Activated CD4-positive, alpha-beta T cell treated with anti-CD3 and anti-CD28 coated beads, Interleukin-2, amount 10 ng/mL, durations not matched to agents 7 days and 5 days (primary cell): Measurements from ENCODE around the gene SPATA2L. TPM values are rescaled to one million over a fixed set of nuclear protein-coding genes. Genes with fewer than 3 reads are reported as not detected.

Experiments
- CTCF ChIA-PET: fragments of 350-600 bp; sonication (Branson Sonifier 250); formaldehyde crosslinking; loops from one replicate; lab custom pipeline; 2021; ENCODE audit warnings: antibody characterized with exemption; lab: Charles Lee
- POLR2A ChIA-PET: fragments of 350-600 bp; sonication (Branson Sonifier 250); formaldehyde crosslinking; loops from one replicate; lab custom pipeline; 2021; ENCODE audit warnings: antibody characterized with exemption; lab: Charles Lee
- DNase-seq: peaks from one replicate; pipeline ENCODE4 v3.0.0-alpha.2; 2020
- H3K27ac Mint-ChIP-seq: one replicate; pipeline ENCODE4 v1.8.0; 2021; ENCODE audit warnings: mild to moderate bottlenecking, moderate library complexity, mixed read lengths
- H3K27me3 Mint-ChIP-seq: one replicate; pipeline ENCODE4 v1.8.0; 2021; ENCODE audit warnings: mixed read lengths
- H3K36me3 Mint-ChIP-seq: one replicate; pipeline ENCODE4 v1.8.0; 2021; ENCODE audit warnings: low read depth, mixed read lengths
- H3K4me1 Mint-ChIP-seq: one replicate; pipeline ENCODE4 v1.8.0; 2021; ENCODE audit warnings: mixed read lengths
- H3K4me3 Mint-ChIP-seq: one replicate; pipeline ENCODE4 v1.8.0; 2021; ENCODE audit warnings: mild to moderate bottlenecking, moderate library complexity, mixed read lengths
- H3K9me3 Mint-ChIP-seq: one replicate; pipeline ENCODE4 v1.8.0; 2021; ENCODE audit warnings: mixed read lengths
- total RNA-seq, 2 experiments: library from RNA; stranded (reverse); gene quantifications; one replicate each; pipeline ENCODE4 v1.2.3, GENCODE V29; 2021

Gene SPATA2L
- total RNA-seq, 2 experiments from 2014 or later, result 5.3 to 8.0 TPM

- peak overlapping the region; percentile 83 for H3K27ac Mint-ChIP-seq
- peaks cover 72% of the 10 kb centered on the region for H3K36me3 Mint-ChIP-seq
- H3K4me3 Mint-ChIP-seq, result peak overlapping the region; percentile 36
- H3K4me1 Mint-ChIP-seq, result peaks cover 49% of the 10 kb centered on the region
- no peaks in the 10 kb centered on the region for H3K9me3 Mint-ChIP-seq
- POLR2A ChIA-PET, result interaction anchor here (1.0 kb wide), 1 partner anchor 14 kb away, joined by 3 read pairs; no protein-coding TSS in a partner anchor
- H3K27me3 Mint-ChIP-seq, result no peaks in the 10 kb centered on the region
- peak; percentile 69 for DNase-seq
- CTCF ChIA-PET, result interaction anchor here (0.6 to 2.1 kb wide), 5 partner anchors 15 to 1274 kb away, joined by 3 to 6 read pairs (median 3); no protein-coding TSS in a partner anchor
Observed at GRCh38 chr16:89737341-89738071, 36.0 kb upstream of the SPATA2L start.

- DNase-seq, result no peak
- CTCF ChIA-PET, result interaction anchor here (0.6 to 0.9 kb wide), 4 partner anchors 33 to 1116 kb away, joined by 3 read pairs; no protein-coding TSS in a partner anchor
- H3K27me3 Mint-ChIP-seq, result no peaks in the 10 kb centered on the region
- H3K36me3 Mint-ChIP-seq, result peaks cover 81% of the 10 kb centered on the region
- H3K4me1 Mint-ChIP-seq, result peaks cover 55% of the 10 kb centered on the region
- POLR2A ChIA-PET, result interaction anchor here (1.0 kb wide), 1 partner anchor 13 kb away, joined by 3 read pairs; no protein-coding TSS in a partner anchor
- no peak overlapping the region for H3K4me3 Mint-ChIP-seq
- H3K9me3 Mint-ChIP-seq, result no peaks in the 10 kb centered on the region
- peak overlapping the region; percentile 83 for H3K27ac Mint-ChIP-seq
Observed at GRCh38 chr16:89736554-89736953, 35.0 kb upstream of the SPATA2L start.

GRCh38 chr16:89733792-89734191 lies 32.3 kb upstream of the SPATA2L start:
- H3K27ac Mint-ChIP-seq, result no peak overlapping the region
- no peak for DNase-seq
- H3K36me3 Mint-ChIP-seq, result peaks cover 85% of the 10 kb centered on the region
- no peaks in the 10 kb centered on the region for H3K9me3 Mint-ChIP-seq
- H3K27me3 Mint-ChIP-seq, result no peaks in the 10 kb centered on the region
- H3K4me1 Mint-ChIP-seq, result peaks cover 64% of the 10 kb centered on the region
- H3K4me3 Mint-ChIP-seq, result no peak overlapping the region
- ChIA-PET POLR2A (interaction anchor here (0.6 to 1.0 kb wide), 2 partner anchors 10 to 1838 kb away, joined by 3 to 8 read pairs; no protein-coding TSS in a partner anchor), CTCF (interaction anchor here (0.6 kb wide), 1 partner anchor 28 kb away, joined by 4 read pairs; no protein-coding TSS in a partner anchor)

GRCh38 chr16:89733322-89733721 lies 31.8 kb upstream of the SPATA2L start:
- DNase-seq, result no peak
- no peak overlapping the region for H3K27ac Mint-ChIP-seq
- no peaks in the 10 kb centered on the region for H3K27me3 Mint-ChIP-seq
- ChIA-PET CTCF (no interaction called here), POLR2A (interaction anchor here (1.0 kb wide), 1 partner anchor 10 kb away, joined by 3 read pairs; no protein-coding TSS in a partner anchor)
- H3K4me1 Mint-ChIP-seq, result peaks cover 62% of the 10 kb centered on the region
- H3K9me3 Mint-ChIP-seq, result no peaks in the 10 kb centered on the region
- H3K36me3 Mint-ChIP-seq, result peaks cover 81% of the 10 kb centered on the region
- no peak overlapping the region for H3K4me3 Mint-ChIP-seq

- Mint-ChIP-seq H3K27me3 (no peaks in the 10 kb centered on the region), H3K9me3 (no peaks in the 10 kb centered on the region), H3K36me3 (peaks cover 78% of the 10 kb centered on the region), H3K4me1 (peaks cover 61% of the 10 kb centered on the region), H3K4me3 (no peak overlapping the region), H3K27ac (no peak overlapping the region)
- CTCF ChIA-PET, result no interaction called here
- DNase-seq, result no peak
- POLR2A ChIA-PET, result no interaction called here
Observed at GRCh38 chr16:89732918-89733242, 31.4 kb upstream of the SPATA2L start.

GRCh38 chr16:89732142-89732917 lies 30.8 kb upstream of the SPATA2L start:
- Mint-ChIP-seq H3K9me3 (no peaks in the 10 kb centered on the region), H3K27ac (no peak overlapping the region), H3K4me1 (peaks cover 60% of the 10 kb centered on the region), H3K4me3 (no peak overlapping the region), H3K36me3 (peaks cover 78% of the 10 kb centered on the region), H3K27me3 (no peaks in the 10 kb centered on the region)
- CTCF ChIA-PET, result no interaction called here
- no peak for DNase-seq
- POLR2A ChIA-PET, result no interaction called here

GRCh38 chr16:89730610-89731234 lies 29.2 kb upstream of the SPATA2L start:
- H3K36me3 Mint-ChIP-seq, result peaks cover 73% of the 10 kb centered on the region
- H3K9me3 Mint-ChIP-seq, result no peaks in the 10 kb centered on the region
- no peak for DNase-seq
- ChIA-PET POLR2A (no interaction called here), CTCF (interaction anchor here (1.5 kb wide), 2 partner anchors 21 to 25 kb away, joined by 3 to 6 read pairs; no protein-coding TSS in a partner anchor)
- H3K27me3 Mint-ChIP-seq, result no peaks in the 10 kb centered on the region
- peaks cover 54% of the 10 kb centered on the region for H3K4me1 Mint-ChIP-seq
- H3K27ac Mint-ChIP-seq, result no peak overlapping the region
- H3K4me3 Mint-ChIP-seq, result no peak overlapping the region

- peak overlapping the region; percentile 36 for H3K27ac Mint-ChIP-seq
- POLR2A ChIA-PET, result no interaction called here
Observed at GRCh38 chr16:89729863-89730593, 28.5 kb upstream of the SPATA2L start.

GRCh38 chr16:89729293-89729692 lies 27.8 kb upstream of the SPATA2L start:
- H3K9me3 Mint-ChIP-seq, result no peaks in the 10 kb centered on the region
- H3K27ac Mint-ChIP-seq, result no peak overlapping the region
- H3K27me3 Mint-ChIP-seq, result no peaks in the 10 kb centered on the region
- peaks cover 45% of the 10 kb centered on the region for H3K4me1 Mint-ChIP-seq
- peaks cover 64% of the 10 kb centered on the region for H3K36me3 Mint-ChIP-seq
- CTCF ChIA-PET, result interaction anchor here (0.6 to 1.5 kb wide), 2 partner anchors 23 to 72 kb away, joined by 3 to 6 read pairs; no protein-coding TSS in a partner anchor
- no peak for DNase-seq
- H3K4me3 Mint-ChIP-seq, result no peak overlapping the region
- POLR2A ChIA-PET, result no interaction called here

More at GRCh38 chr16:89729863-89730593, 28.5 kb upstream of the SPATA2L start:
- Mint-ChIP-seq H3K27me3 (no peaks in the 10 kb centered on the region), H3K4me3 (no peak overlapping the region), H3K4me1 (peaks cover 47% of the 10 kb centered on the region), H3K9me3 (no peaks in the 10 kb centered on the region), H3K36me3 (peaks cover 66% of the 10 kb centered on the region)
- CTCF ChIA-PET, result interaction anchor here (0.6 to 1.5 kb wide), 3 partner anchors 20 to 71 kb away, joined by 3 to 6 read pairs (median 3); no protein-coding TSS in a partner anchor
- no peak for DNase-seq

- ChIA-PET CTCF (interaction anchor here (0.9 kb wide), 1 partner anchor 86 kb away, joined by 4 read pairs; no protein-coding TSS in a partner anchor), POLR2A (no interaction called here)
- H3K4me1 Mint-ChIP-seq, result peaks cover 41% of the 10 kb centered on the region
- peaks cover 65% of the 10 kb centered on the region for H3K36me3 Mint-ChIP-seq
- H3K9me3 Mint-ChIP-seq, result no peaks in the 10 kb centered on the region
- H3K4me3 Mint-ChIP-seq, result peak overlapping the region; percentile 14
- no peak for DNase-seq
- no peaks in the 10 kb centered on the region for H3K27me3 Mint-ChIP-seq
- H3K27ac Mint-ChIP-seq, result peak overlapping the region; percentile 52
Observed at GRCh38 chr16:89727406-89728120, 26.1 kb upstream of the SPATA2L start.
